ENCODE measurements around the gene HAO1. TPM values are rescaled to one million over a fixed set of nuclear protein-coding genes. Genes with fewer than 3 reads are reported as not detected.

The HAO1 gene
- total and polyA plus RNA-seq, 2 of the 4 experiments (the other 2 are of a cell fraction): not detected

- no peak overlapping the region for H3K9ac ChIP-seq (ENCODE audit: low read depth, low read length)
- BruUV-seq (replicated peaks): no TSS peak
- intact Hi-C loops (cut with micrococcal nuclease) (no loop called here), in situ Hi-C loops (cut with MboI; ENCODE audit: low sequenced_read_pairs) (no loop called here), dilution Hi-C loops (cut with HindIII; ENCODE audit: low sequenced_read_pairs, unreplicated experiment) (no loop called here)
- H2BK20ac ChIP-seq (ENCODE audit: low read depth, low read length): no peak overlapping the region
- H2AK5ac ChIP-seq (ENCODE audit: low read depth, low read length): no peak overlapping the region
- H4K91ac ChIP-seq (ENCODE audit: insufficient read depth, low read depth, low read length): no peak overlapping the region
- H3K4me2 ChIP-seq (ENCODE audit: low read depth, low read length): no peak overlapping the region
- H3K27me3 ChIP-seq (ENCODE audit: control insufficient read depth, insufficient read depth, low read length): no peaks in the 10 kb centered on the region
- H3K4ac ChIP-seq (ENCODE audit: low read depth, low read length): no peak overlapping the region
- H3K4me3 ChIP-seq (ENCODE audit: insufficient read depth, low read depth, low read length): no peak overlapping the region
- H2BK120ac ChIP-seq (ENCODE audit: low read depth, low read length): peak overlapping the region; percentile 24; the same call in 1 of the 2 replicates
- H2BK5ac ChIP-seq (ENCODE audit: low read depth, low read length, poor library complexity, severe bottlenecking): no peak overlapping the region
- no peak overlapping the region for H2AFZ ChIP-seq (replicated peaks; ENCODE audit: low read length, poor library complexity)
- CTCF ChIA-PET: no interaction called here
- H3K18ac ChIP-seq (ENCODE audit: low read depth, low read length): no peak overlapping the region
- H4K20me1 ChIP-seq (ENCODE audit: insufficient read depth, low read length): no peaks in the 10 kb centered on the region
- no peaks in the 10 kb centered on the region for H3K79me1 ChIP-seq (ENCODE audit: low read depth in 1 of 2, low read length in 2 of 2)
- H3K9me1 ChIP-seq (ENCODE audit: insufficient read depth, low read length): no peaks in the 10 kb centered on the region
- H3K9me3 ChIP-seq (ENCODE audit: control insufficient read depth, insufficient read depth, low read length): no peaks in the 10 kb centered on the region
- no peak overlapping the region for H4K8ac ChIP-seq (ENCODE audit: low read depth in 2 of 2, low read length in 2 of 2)
- H3K56ac ChIP-seq (ENCODE audit: extremely low read depth, insufficient read depth, low read length): no peak overlapping the region
- H3K23ac ChIP-seq (ENCODE audit: low read depth, low read length): no peak overlapping the region
- ATAC-seq (ENCODE audit: low read depth) (no peak), DNase-seq (no peak)
- POLR2A ChIA-PET (ENCODE audit: unreplicated experiment): no interaction called here
- no peaks in the 10 kb centered on the region for H3K4me1 ChIP-seq (ENCODE audit: control insufficient read depth, insufficient read depth, low read length)
- no peak overlapping the region for H2AK9ac ChIP-seq (replicated peaks; ENCODE audit: low read depth, low read length, poor library complexity)
- WGBS, 2 experiments (ENCODE audit: extremely low coverage in 2 of 2, insufficient read length in 1 of 2): no CpG with 5 or more reads among the region's 3 CpGs
- no peak overlapping the region for H3K14ac ChIP-seq (replicated peaks; ENCODE audit: low read depth, low read length)
- no peaks in the 10 kb centered on the region for H3K36me3 ChIP-seq (ENCODE audit: control insufficient read depth, insufficient read depth, low read length)
- H4K5ac ChIP-seq (ENCODE audit: low read depth, low read length): no peak overlapping the region
- TF ChIP-seq POLR2A (IDR thresholded peaks at IDR 0.05; ENCODE audit: low read depth, low read length) (no peak), RCOR1 (IDR thresholded peaks at IDR 0.05; ENCODE audit: insufficient replicate concordance, low read length) (no peak)
- no peak overlapping the region for H2BK15ac ChIP-seq (ENCODE audit: low read depth, low read length)
- no peak overlapping the region for H3K27ac ChIP-seq (ENCODE audit: insufficient read depth, low read length)
Observed at GRCh38 chr20:7881551-7881950, 58.7 kb downstream of the HAO1 start.

Measured in IMR-90 (cell line).